ENCODE results near the gene JADE1. TPM values are rescaled to one million over a fixed set of nuclear protein-coding genes. Genes with fewer than 3 reads are reported as not detected.

Gene JADE1
- total RNA-seq, 1 experiment from 2014 or later: 30.2 TPM

GRCh38 chr4:128866269-128866668 lies 56.8 kb downstream of the JADE1 start:
- Mint-ChIP-seq H3K27me3 (ENCODE audit: insufficient read depth, unreplicated experiment) (no peaks in the 10 kb centered on the region), H3K4me1 (ENCODE audit: low read depth, unreplicated experiment) (peaks cover 23% of the 10 kb centered on the region), H3K27ac (ENCODE audit: unreplicated experiment) (peak overlapping the region; percentile 21), H3K4me3 (ENCODE audit: unreplicated experiment) (no peak overlapping the region), H3K9me3 (ENCODE audit: unreplicated experiment) (no peaks in the 10 kb centered on the region), H3K36me3 (ENCODE audit: insufficient read depth, unreplicated experiment) (peaks cover 78% of the 10 kb centered on the region)
- Histone ChIP-seq H3K27me3 (replicated peaks; ENCODE audit: control insufficient read depth, insufficient read depth, low read length) (no peaks in the 10 kb centered on the region), H3K4me1 (no peaks in the 10 kb centered on the region; the same call in 1 of the 2 replicates), H3K9me3 (no peaks in the 10 kb centered on the region), H3K36me3 (ENCODE audit: control insufficient read depth, insufficient read depth, low read length) (peaks cover 3% of the 10 kb centered on the region; the same call in 1 of the 2 replicates), H3K4me3 (ENCODE audit: low read depth, low read length) (no peak overlapping the region)
- intact Hi-C loops (cut with micrococcal nuclease; ENCODE audit: unreplicated experiment): no loop called here
- ChIA-PET POLR2A (no interaction called here), CTCF (no interaction called here)
- BruUV-seq (replicated peaks): no TSS peak
- DNase-seq: no peak
- TF ChIP-seq CTCF (IDR thresholded peaks at IDR 0.05; ENCODE audit: insufficient read depth in 1 of 2, low read depth in 1 of 2, low read length in 1 of 2, severe bottlenecking in 1 of 2, unreplicated experiment in 1 of 2): no peak

DNA sequence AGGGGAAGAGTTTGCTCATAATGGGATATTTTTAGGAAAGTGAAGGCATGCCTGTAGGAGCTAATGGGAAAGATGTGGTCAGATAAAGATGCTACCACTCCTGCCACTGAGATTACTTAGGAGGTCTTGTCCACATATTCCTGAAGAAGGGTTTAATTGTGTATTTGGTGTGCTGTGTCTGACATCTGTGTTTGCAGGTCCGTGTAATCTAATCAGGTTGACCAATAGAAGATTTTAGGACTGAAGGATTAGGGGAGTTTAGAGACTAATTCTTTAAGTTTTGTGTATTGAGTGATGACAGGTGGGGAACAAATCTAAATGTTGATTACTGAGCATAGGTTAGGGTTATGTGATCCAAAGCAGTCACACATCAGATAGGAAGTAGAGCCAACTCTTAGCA lies 57.2 kb downstream of the JADE1 start:
- CTCF ChIA-PET: no interaction called here
- DNase-seq: no peak
- POLR2A ChIA-PET: no interaction called here
- no TSS peak for BruUV-seq (replicated peaks)
- no peaks in the 10 kb centered on the region for H3K9me3 ChIP-seq
- intact Hi-C loops (cut with micrococcal nuclease; ENCODE audit: unreplicated experiment): no loop called here
- Mint-ChIP-seq H3K36me3 (ENCODE audit: insufficient read depth, unreplicated experiment) (peaks cover 78% of the 10 kb centered on the region), H3K4me3 (ENCODE audit: unreplicated experiment) (no peak overlapping the region), H3K4me1 (ENCODE audit: low read depth, unreplicated experiment) (peaks cover 23% of the 10 kb centered on the region), H3K27ac (ENCODE audit: unreplicated experiment) (no peak overlapping the region), H3K27me3 (ENCODE audit: insufficient read depth, unreplicated experiment) (no peaks in the 10 kb centered on the region), H3K9me3 (ENCODE audit: unreplicated experiment) (no peaks in the 10 kb centered on the region)
- no peaks in the 10 kb centered on the region for H3K27me3 ChIP-seq (replicated peaks; ENCODE audit: control insufficient read depth, insufficient read depth, low read length)
- no peak for TF ChIP-seq CTCF (IDR thresholded peaks at IDR 0.05; ENCODE audit: insufficient read depth in 1 of 2, low read depth in 1 of 2, low read length in 1 of 2, severe bottlenecking in 1 of 2, unreplicated experiment in 1 of 2)
- H3K36me3 ChIP-seq (ENCODE audit: control insufficient read depth, insufficient read depth, low read length): peaks cover 3% of the 10 kb centered on the region; the same call in 1 of the 2 replicates
- no peaks in the 10 kb centered on the region; the same call in 1 of the 2 replicates for H3K4me1 ChIP-seq
- no peak overlapping the region for H3K4me3 ChIP-seq (ENCODE audit: low read depth, low read length)

- intact Hi-C loops (cut with micrococcal nuclease; ENCODE audit: unreplicated experiment): no loop called here
- no TSS peak for BruUV-seq (replicated peaks)
- H3K4me3 Mint-ChIP-seq (ENCODE audit: unreplicated experiment): no peak overlapping the region
- Histone ChIP-seq H3K4me3 (ENCODE audit: low read depth, low read length) (no peak overlapping the region), H3K9me3 (no peaks in the 10 kb centered on the region), H3K36me3 (ENCODE audit: control insufficient read depth, insufficient read depth, low read length) (no peaks in the 10 kb centered on the region; the same call in 1 of the 2 replicates), H3K4me1 (no peaks in the 10 kb centered on the region; the same call in 1 of the 2 replicates), H3K27me3 (replicated peaks; ENCODE audit: control insufficient read depth, insufficient read depth, low read length) (no peaks in the 10 kb centered on the region)
- H3K27me3 Mint-ChIP-seq (ENCODE audit: insufficient read depth, unreplicated experiment): no peaks in the 10 kb centered on the region
- H3K27ac Mint-ChIP-seq (ENCODE audit: unreplicated experiment): no peak overlapping the region
- DNase-seq: no peak
- H3K9me3 Mint-ChIP-seq (ENCODE audit: unreplicated experiment): no peaks in the 10 kb centered on the region
- ChIA-PET POLR2A (no interaction called here), CTCF (no interaction called here)
- H3K4me1 Mint-ChIP-seq (ENCODE audit: low read depth, unreplicated experiment): peaks cover 17% of the 10 kb centered on the region
- TF ChIP-seq CTCF (IDR thresholded peaks at IDR 0.05; ENCODE audit: insufficient read depth in 1 of 2, low read depth in 1 of 2, low read length in 1 of 2, severe bottlenecking in 1 of 2, unreplicated experiment in 1 of 2): no peak
- H3K36me3 Mint-ChIP-seq (ENCODE audit: insufficient read depth, unreplicated experiment): peaks cover 81% of the 10 kb centered on the region
Observed at GRCh38 chr4:128868758-128869157, 59.3 kb downstream of the JADE1 start.
